SU-DHL-6 (cell line): ENCODE measurements around the gene AGTRAP.

Experiments
- H2AFZ ChIP-seq: fragments of 200-600 bp; sonication (generic); 2 replicates; pipeline ENCODE4 v1.6.1; 2014; ENCODE audit warnings: low read depth, mild to moderate bottlenecking, moderate library complexity, mixed read lengths, antibody characterized with exemption, low read length; ENCODE audit not compliant: severe bottlenecking
- H3F3A ChIP-seq: fragments of 200-600 bp; shearing (Covaris generic); 2 replicates; pipeline ENCODE4 v1.6.0; 2016; ENCODE audit warnings: antibody characterized with exemption, mild to moderate bottlenecking; ENCODE audit not compliant: insufficient read depth
- H3K27ac ChIP-seq: fragments of 200-600 bp; sonication (generic); 2 replicates; pipeline ENCODE4 v1.5.1; 2016; ENCODE audit warnings: low read depth, mild to moderate bottlenecking, low read length, moderate library complexity, mixed read lengths
- H3K27me3 ChIP-seq: fragments of 200-600 bp; sonication (generic), shearing (Covaris generic); 2 replicates; pipeline ENCODE4 v1.6.0; 2014; ENCODE audit warnings: mild to moderate bottlenecking, low read length
- H3K36me3 ChIP-seq: fragments of 200-600 bp; sonication (generic); 2 replicates; pipeline ENCODE4 v1.6.1; 2014; ENCODE audit warnings: mild to moderate bottlenecking, low read length, mixed read lengths
- H3K4me2 ChIP-seq: fragments of 300-600, 200-600 bp; shearing (Covaris generic), sonication (generic); 2 replicates; pipeline ENCODE4 v1.6.0; 2014; ENCODE audit warnings: low read length, low read depth, mild to moderate bottlenecking; ENCODE audit not compliant: poor library complexity, severe bottlenecking
- H3K4me3 ChIP-seq: fragments of 200-600 bp; sonication (generic); 2 replicates; pipeline ENCODE4 v1.5.1; 2014; ENCODE audit warnings: antibody characterized with exemption, low read length, mild to moderate bottlenecking, mixed read lengths; ENCODE audit not compliant: insufficient read depth, poor library complexity, severe bottlenecking
- H3K79me2 ChIP-seq: fragments of 200-600 bp; sonication (generic); 2 replicates; pipeline ENCODE4 v1.6.1; 2014; ENCODE audit warnings: mild to moderate bottlenecking, low read length, moderate library complexity; ENCODE audit not compliant: insufficient read depth
- H3K9ac ChIP-seq: fragments of 200-600 bp; sonication (generic); 2 replicates; pipeline ENCODE4 v1.7.0; 2014; ENCODE audit warnings: mild to moderate bottlenecking, low read length
- H3K9me2 ChIP-seq: fragments of 200-600 bp; sonication (generic); replicated peaks from 2 replicates; pipeline ENCODE4 v1.6.1; 2014; ENCODE audit warnings: low read length; ENCODE audit not compliant: insufficient read depth
- H3K9me3 ChIP-seq: fragments of 200-600 bp; sonication (generic); 2 replicates; pipeline ENCODE4 v1.6.1; 2014; ENCODE audit warnings: low read length, mixed read lengths; ENCODE audit not compliant: insufficient read depth
- H4K20me1 ChIP-seq: fragments of 200-600 bp; sonication (generic); 2 replicates; pipeline ENCODE4 v1.6.1; 2014; ENCODE audit warnings: low read depth, mild to moderate bottlenecking, antibody characterized with exemption, low read length, moderate library complexity, mixed read lengths
- CTCF ChIP-seq: fragments of 200-600 bp; sonication (generic); IDR thresholded peaks from one replicate; pipeline ENCODE4 v1.5.1; 2017; ENCODE audit warnings: antibody characterized with exemption, mild to moderate bottlenecking, low read length, moderate library complexity; ENCODE audit not compliant: insufficient read depth, poor library complexity, severe bottlenecking
- EZH2phosphoT487 ChIP-seq: fragments of 200-600 bp; sonication (generic), shearing (Covaris generic); conservative IDR thresholded peaks from 2 replicates; pipeline ENCODE4 v1.6.1; 2018; ENCODE audit warnings: mild to moderate bottlenecking, antibody characterized with exemption, low read length, moderate library complexity, mixed read lengths

AGTRAP gene

GRCh38 chr1:11746092-11746491, 10.2 kb downstream of the AGTRAP start:
- Histone ChIP-seq H4K20me1 (no peaks in the 10 kb centered on the region), H3K36me3 (no peaks in the 10 kb centered on the region), H3K79me2 (no peaks in the 10 kb centered on the region), H2AFZ (no peak overlapping the region), H3K9ac (no peak overlapping the region), H3F3A (no peaks in the 10 kb centered on the region), H3K27me3 (no peaks in the 10 kb centered on the region), H3K4me2 (no peak overlapping the region), H3K9me2 (no peaks in the 10 kb centered on the region), H3K4me3 (no peak overlapping the region), H3K27ac (no peak overlapping the region), H3K9me3 (no peaks in the 10 kb centered on the region)
- TF ChIP-seq EZH2phosphoT487 (no peak), CTCF (no peak)

GRCh38 chr1:11746795-11747487, 11.0 kb downstream of the AGTRAP start:
- Histone ChIP-seq H3K4me2 (no peak overlapping the region), H2AFZ (no peak overlapping the region), H3K27me3 (no peaks in the 10 kb centered on the region), H3K27ac (no peak overlapping the region), H3K4me3 (no peak overlapping the region), H3K36me3 (no peaks in the 10 kb centered on the region), H3K79me2 (no peaks in the 10 kb centered on the region), H4K20me1 (no peaks in the 10 kb centered on the region), H3K9ac (no peak overlapping the region), H3F3A (no peaks in the 10 kb centered on the region), H3K9me3 (no peaks in the 10 kb centered on the region), H3K9me2 (no peaks in the 10 kb centered on the region)
- TF ChIP-seq CTCF (no peak), EZH2phosphoT487 (no peak)

- Histone ChIP-seq H3K27me3 (no peaks in the 10 kb centered on the region), H3F3A (no peaks in the 10 kb centered on the region), H3K36me3 (no peaks in the 10 kb centered on the region), H4K20me1 (no peaks in the 10 kb centered on the region), H3K79me2 (no peaks in the 10 kb centered on the region), H3K4me3 (no peak overlapping the region), H2AFZ (no peak overlapping the region), H3K9me2 (no peaks in the 10 kb centered on the region), H3K9me3 (no peaks in the 10 kb centered on the region), H3K9ac (no peak overlapping the region), H3K4me2 (no peak overlapping the region), H3K27ac (no peak overlapping the region)
- TF ChIP-seq CTCF (no peak), EZH2phosphoT487 (no peak)
These were observed 12.6 kb downstream of the AGTRAP start for GRCh38 chr1:11748294-11749202.
